ENCODE results near the gene HS2ST1. TPM values are rescaled to one million over a fixed set of nuclear protein-coding genes. Genes with fewer than 3 reads are reported as not detected.

Gene HS2ST1
- total RNA-seq, 2 experiments from 2014 or later: 13.9 to 17.0 TPM

DNA sequence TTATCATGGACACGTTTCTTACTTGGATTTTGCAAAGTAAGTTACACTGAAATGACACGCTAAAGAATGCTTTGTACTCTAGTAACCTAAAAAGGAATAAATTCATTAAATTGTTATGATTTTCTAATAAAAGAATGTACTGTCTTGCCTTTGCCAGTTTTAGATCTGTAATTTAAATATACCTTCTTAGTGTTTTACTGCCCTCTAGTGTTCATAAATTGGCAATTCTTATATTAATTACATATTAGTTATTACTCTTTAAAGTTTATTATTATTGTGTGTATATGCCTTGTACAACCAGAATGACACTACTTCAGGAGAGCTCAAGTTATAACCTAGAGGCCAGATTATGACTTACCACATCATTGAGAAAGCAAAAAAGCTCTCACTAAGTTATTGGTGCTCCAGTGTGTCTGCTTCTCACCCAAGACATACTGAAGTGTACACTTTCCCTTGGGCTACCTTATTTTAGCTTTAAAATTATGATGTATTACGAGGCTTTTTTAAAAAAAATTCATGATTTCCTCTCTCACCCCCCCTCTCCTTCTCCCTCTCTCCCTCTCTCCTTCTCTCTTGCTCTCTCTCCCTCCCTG is 169.9 kb downstream of the HS2ST1 start:
- Mint-ChIP-seq H3K9me3 (ENCODE audit: low read depth) (no peaks in the 10 kb centered on the region), H3K27me3 (no peaks in the 10 kb centered on the region), H3K36me3 (no peaks in the 10 kb centered on the region), H3K27ac (no peak overlapping the region), H3K4me1 (peaks cover 6% of the 10 kb centered on the region), H3K4me3 (no peak overlapping the region)
- ATAC-seq: no peak
- DNase-seq: no peak
- CTCF ChIA-PET: interaction anchor here (0.8 to 4.8 kb wide), 14 partner anchors 9 to 379 kb away, joined by 3 to 41 read pairs (median 4); partner anchors contain the start of genes HS2ST1 and SELENOF

DNA sequence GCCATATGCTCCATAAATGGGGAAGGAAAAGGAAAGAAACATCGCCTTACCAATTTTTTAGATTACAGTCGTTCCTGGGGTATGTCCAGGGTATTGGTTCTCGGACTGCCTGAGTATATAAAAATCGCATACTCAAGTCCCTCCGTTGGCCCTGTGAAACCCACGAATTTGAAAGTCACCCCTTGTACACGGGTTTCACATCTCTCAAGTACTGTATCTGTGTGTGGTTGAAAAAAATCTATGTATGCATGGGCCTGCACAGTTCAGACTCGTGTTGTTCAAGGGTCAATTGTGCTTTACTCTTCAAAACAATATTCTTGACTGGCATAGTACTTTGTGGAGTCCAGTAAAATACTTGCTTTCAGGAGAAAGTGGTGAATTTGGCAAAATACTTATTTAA is 171.7 kb downstream of the HS2ST1 start:
- Mint-ChIP-seq H3K4me1 (peaks cover 12% of the 10 kb centered on the region), H3K9me3 (ENCODE audit: low read depth) (no peaks in the 10 kb centered on the region), H3K27me3 (no peaks in the 10 kb centered on the region), H3K4me3 (no peak overlapping the region), H3K36me3 (no peaks in the 10 kb centered on the region), H3K27ac (no peak overlapping the region)
- CTCF ChIA-PET: interaction anchor here (4.8 kb wide), 1 partner anchor 253 kb away, joined by 41 read pairs; no protein-coding TSS in a partner anchor
- ATAC-seq (no peak), DNase-seq (no peak)

DNA sequence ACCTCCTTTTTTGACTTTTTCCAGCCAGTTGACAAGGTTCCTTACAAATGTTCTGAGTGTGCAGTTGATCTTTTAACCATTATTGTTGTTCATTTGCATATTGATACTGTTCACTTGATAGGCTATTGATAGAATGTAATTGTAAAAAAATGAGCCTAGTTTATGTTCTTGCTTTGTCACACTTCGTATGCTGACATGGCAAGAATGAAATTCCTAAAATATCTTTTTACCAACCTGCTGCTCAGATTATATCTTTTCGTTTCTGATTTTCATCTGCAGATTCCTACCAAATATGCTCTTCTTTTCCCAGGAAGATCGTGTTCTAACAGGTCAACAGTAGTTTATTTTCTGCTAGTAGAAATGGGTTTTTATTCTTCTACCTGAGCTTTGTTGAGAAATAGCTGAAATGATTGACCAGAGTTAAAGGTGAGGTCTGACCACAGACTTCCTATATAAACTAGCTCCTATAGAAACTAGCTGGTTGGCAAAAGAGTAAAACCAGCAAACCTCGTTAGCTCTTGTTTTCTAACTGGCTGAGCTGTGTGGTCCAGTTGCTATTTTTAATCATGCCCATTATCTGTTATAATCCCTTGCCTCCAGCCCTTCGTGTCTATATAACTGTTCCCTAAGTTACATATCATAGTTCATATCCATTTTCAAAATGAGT is 174.8 kb downstream of the HS2ST1 start:
- DNase-seq: no peak
- CTCF ChIA-PET: interaction anchor here (0.6 kb wide), 1 partner anchor 74 kb away, joined by 3 read pairs; no protein-coding TSS in a partner anchor
- Mint-ChIP-seq H3K27ac (no peak overlapping the region), H3K36me3 (no peaks in the 10 kb centered on the region), H3K4me1 (peaks cover 15% of the 10 kb centered on the region), H3K4me3 (no peak overlapping the region), H3K9me3 (ENCODE audit: low read depth) (no peaks in the 10 kb centered on the region), H3K27me3 (no peaks in the 10 kb centered on the region)
- no peak for ATAC-seq

DNA sequence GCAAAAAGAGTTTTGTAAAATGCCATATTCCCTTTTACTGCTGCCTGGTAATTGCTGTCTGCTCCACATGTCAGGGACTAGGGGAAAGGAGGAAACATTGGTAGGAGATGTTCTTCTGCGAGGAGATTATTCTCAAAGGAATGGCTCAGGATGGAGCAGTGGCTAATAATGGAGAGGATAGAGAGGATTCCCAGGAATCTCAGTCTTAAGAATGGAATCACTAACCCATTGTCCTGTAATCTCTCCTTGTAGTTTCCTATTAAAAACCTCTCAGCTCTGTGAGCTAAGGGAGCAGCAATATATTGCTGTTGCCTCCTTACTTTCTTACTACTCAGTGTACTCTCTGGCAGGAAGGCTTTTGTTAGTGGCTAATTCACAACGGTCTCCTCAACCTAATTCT is 175.4 kb downstream of the HS2ST1 start:
- no peaks in the 10 kb centered on the region for H3K27me3 Mint-ChIP-seq
- H3K9me3 Mint-ChIP-seq (ENCODE audit: low read depth): no peaks in the 10 kb centered on the region
- DNase-seq (no peak), ATAC-seq (no peak)
- peaks cover 15% of the 10 kb centered on the region for H3K4me1 Mint-ChIP-seq
- CTCF ChIA-PET: interaction anchor here (0.6 kb wide), 1 partner anchor 75 kb away, joined by 3 read pairs; no protein-coding TSS in a partner anchor
- no peak overlapping the region for H3K4me3 Mint-ChIP-seq
- no peaks in the 10 kb centered on the region for H3K36me3 Mint-ChIP-seq
- H3K27ac Mint-ChIP-seq: no peak overlapping the region

DNA sequence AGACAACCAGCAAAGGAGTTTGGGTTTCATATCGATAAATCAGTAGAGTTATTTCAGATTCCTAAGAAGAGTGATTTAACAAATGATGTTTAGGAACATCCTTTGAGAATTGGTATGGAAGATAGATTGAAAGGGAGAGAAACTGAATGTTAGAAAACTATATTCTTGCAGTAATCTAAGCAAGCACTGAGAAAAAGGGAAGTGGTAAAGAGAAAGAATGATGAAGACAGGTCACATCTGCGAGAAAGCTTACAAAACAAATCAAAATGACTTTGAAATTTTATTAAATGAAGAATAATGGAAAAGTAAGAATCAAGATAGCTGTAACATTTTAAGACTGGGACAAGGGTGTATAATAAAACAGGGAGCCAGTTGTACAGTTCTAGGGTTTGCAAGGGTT is 177.0 kb downstream of the HS2ST1 start:
- Mint-ChIP-seq H3K4me3 (no peak overlapping the region), H3K36me3 (no peaks in the 10 kb centered on the region), H3K4me1 (peaks cover 15% of the 10 kb centered on the region), H3K27ac (no peak overlapping the region), H3K9me3 (ENCODE audit: low read depth) (no peaks in the 10 kb centered on the region), H3K27me3 (no peaks in the 10 kb centered on the region)
- CTCF ChIA-PET: interaction anchor here (0.8 kb wide), 1 partner anchor 264 kb away, joined by 3 read pairs; no protein-coding TSS in a partner anchor
- no peak for DNase-seq
- ATAC-seq: no peak

DNA sequence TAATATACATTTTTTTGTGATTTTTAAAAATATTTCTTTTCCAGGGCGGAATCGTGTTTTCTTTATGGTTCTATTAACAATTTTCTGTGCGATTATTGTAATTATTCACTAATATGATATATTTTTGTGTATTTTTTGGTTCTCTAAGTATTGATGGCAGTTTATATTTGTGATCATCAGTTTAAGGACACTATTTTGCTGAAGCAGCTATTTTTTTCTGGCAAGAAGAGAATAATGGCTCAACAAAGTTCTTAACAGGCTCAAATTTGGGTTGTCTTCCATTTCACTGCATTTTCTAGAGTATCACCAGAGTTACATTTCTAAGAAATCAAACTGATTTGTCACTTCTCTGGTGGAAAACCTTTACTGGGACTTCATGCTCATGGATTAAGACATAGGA is 178.4 kb downstream of the HS2ST1 start:
- H3K27me3 Mint-ChIP-seq: no peaks in the 10 kb centered on the region
- ATAC-seq: no peak
- no peak for DNase-seq
- peaks cover 15% of the 10 kb centered on the region for H3K4me1 Mint-ChIP-seq
- no peaks in the 10 kb centered on the region for H3K9me3 Mint-ChIP-seq (ENCODE audit: low read depth)
- no peak overlapping the region for H3K27ac Mint-ChIP-seq
- CTCF ChIA-PET: no interaction called here
- H3K36me3 Mint-ChIP-seq: no peaks in the 10 kb centered on the region
- no peak overlapping the region for H3K4me3 Mint-ChIP-seq

DNA sequence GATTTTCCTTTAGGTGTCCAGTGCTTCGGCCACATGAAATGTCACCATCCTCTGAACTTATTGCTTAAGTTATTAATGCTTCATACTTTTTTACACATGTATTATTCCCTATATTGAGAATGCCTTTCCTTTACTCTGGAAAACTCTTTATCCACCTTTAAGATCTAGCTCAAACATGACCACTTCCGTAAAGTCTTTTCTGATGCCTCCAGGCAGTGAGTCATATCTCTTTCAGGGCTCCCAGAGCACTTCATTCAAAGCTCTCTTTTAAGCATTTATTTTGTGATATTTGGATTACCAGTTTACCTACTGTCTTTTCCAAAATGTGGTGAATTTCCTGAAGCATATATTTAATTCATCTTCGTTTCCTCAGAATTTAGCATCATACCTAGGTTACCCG is 178.9 kb downstream of the HS2ST1 start:
- CTCF ChIA-PET: no interaction called here
- Mint-ChIP-seq H3K27me3 (no peaks in the 10 kb centered on the region), H3K4me1 (peaks cover 15% of the 10 kb centered on the region), H3K4me3 (no peak overlapping the region), H3K9me3 (ENCODE audit: low read depth) (no peaks in the 10 kb centered on the region), H3K36me3 (no peaks in the 10 kb centered on the region), H3K27ac (no peak overlapping the region)
- DNase-seq (no peak), ATAC-seq (no peak)

DNA sequence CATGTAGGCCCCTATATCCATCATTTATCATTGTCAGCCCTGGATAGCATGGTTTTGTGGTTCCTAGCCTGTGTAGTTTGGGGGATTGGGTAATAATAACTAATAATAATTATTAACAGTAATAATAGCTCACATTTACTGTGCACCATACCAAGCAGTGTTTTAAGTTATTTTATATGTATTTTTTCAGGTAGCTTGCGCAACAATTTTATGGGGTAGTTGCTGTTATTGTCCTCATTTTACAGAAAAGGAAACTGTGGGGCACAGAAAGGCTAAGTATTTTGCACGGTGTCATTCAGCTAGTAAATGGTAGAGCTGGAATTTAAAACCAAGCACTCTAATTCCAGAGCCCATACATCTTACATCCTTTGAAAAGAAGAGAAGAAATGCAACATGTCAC is 179.8 kb downstream of the HS2ST1 start:
- ATAC-seq (no peak), DNase-seq (no peak)
- no peak overlapping the region for H3K27ac Mint-ChIP-seq
- H3K4me3 Mint-ChIP-seq: no peak overlapping the region
- peaks cover 2% of the 10 kb centered on the region for H3K36me3 Mint-ChIP-seq
- H3K9me3 Mint-ChIP-seq (ENCODE audit: low read depth): no peaks in the 10 kb centered on the region
- CTCF ChIA-PET: no interaction called here
- H3K4me1 Mint-ChIP-seq: peaks cover 9% of the 10 kb centered on the region
- H3K27me3 Mint-ChIP-seq: no peaks in the 10 kb centered on the region

DNA sequence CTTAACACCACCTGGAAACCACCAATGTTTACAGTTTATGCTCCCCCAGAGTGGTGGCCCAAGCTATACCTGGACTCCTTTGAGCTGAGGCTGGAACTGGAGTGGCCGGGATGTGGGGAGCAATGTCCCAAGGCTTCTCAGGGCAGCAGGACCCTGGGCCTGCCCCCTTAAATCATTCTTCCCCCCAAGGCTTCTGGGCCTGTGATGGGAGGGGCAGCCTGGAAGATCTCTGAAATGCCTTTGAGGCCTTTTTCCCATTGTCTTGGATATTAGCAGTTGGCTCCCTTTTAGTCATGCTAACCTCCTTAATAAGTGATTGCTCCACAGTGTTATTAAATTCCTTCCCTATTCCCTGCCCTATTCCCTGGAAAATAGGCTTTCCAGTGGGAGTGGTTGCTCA is 185.8 kb downstream of the HS2ST1 start:
- ATAC-seq: no peak
- Mint-ChIP-seq H3K9me3 (ENCODE audit: low read depth) (peaks cover 2% of the 10 kb centered on the region), H3K4me3 (no peak overlapping the region), H3K27ac (no peak overlapping the region), H3K27me3 (no peaks in the 10 kb centered on the region), H3K36me3 (peaks cover 15% of the 10 kb centered on the region), H3K4me1 (no peaks in the 10 kb centered on the region)
- DNase-seq: no peak
- CTCF ChIA-PET: interaction anchor here (1.5 kb wide), 1 partner anchor 23 kb away, joined by 3 read pairs; no protein-coding TSS in a partner anchor

DNA sequence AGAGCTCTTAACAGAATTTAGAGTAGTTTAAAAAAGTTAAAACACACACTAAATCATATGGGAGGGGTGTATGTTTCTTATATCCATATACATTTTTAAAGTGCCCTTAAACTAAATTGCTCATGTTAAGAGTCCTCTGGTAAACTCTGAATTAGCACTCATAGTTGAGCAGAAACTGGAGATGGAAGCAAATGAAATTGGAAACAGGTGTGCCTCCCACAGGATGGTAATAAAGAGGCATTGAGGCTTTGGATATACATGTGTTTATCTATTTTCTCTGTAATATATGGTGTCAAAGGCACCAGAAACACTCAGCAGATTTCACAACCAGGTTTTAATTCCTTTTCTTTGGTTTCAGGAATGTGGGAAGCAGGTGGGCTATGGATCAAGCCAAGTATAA is 188.6 kb downstream of the HS2ST1 start:
- Mint-ChIP-seq H3K27me3 (no peaks in the 10 kb centered on the region), H3K27ac (no peak overlapping the region)

DNA sequence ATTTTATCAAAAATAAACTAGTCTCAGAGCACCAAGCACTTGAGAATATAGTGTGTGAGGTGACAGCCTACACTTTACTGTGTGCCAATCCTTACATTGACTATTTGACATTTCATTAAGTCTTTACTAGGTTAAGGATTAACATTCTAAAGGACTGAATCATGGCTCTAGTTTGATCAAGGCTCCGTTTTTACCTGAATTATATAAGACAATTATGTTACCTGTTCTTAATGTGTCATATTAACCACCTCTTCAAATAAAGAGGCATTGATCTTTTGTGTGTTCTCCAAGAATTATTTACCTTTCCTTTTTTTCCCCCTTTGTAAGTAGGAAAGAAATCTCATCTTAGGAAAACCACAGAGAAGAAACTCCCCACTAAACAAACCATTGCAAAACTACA is 189.7 kb downstream of the HS2ST1 start:
- DNase-seq (no peak), ATAC-seq (no peak)
- peaks cover 2% of the 10 kb centered on the region for H3K9me3 Mint-ChIP-seq (ENCODE audit: low read depth)
- H3K4me1 Mint-ChIP-seq: no peaks in the 10 kb centered on the region
- H3K27ac Mint-ChIP-seq: no peak overlapping the region
- no peak overlapping the region for H3K4me3 Mint-ChIP-seq
- CTCF ChIA-PET: no interaction called here
- no peaks in the 10 kb centered on the region for H3K27me3 Mint-ChIP-seq
- peaks cover 14% of the 10 kb centered on the region for H3K36me3 Mint-ChIP-seq

More for the DNA sequence above, 188.6 kb downstream of the HS2ST1 start:
- CTCF ChIA-PET: no interaction called here
- no peak overlapping the region for H3K4me3 Mint-ChIP-seq
- no peaks in the 10 kb centered on the region for H3K4me1 Mint-ChIP-seq
- ATAC-seq (no peak), DNase-seq (no peak)
- peaks cover 15% of the 10 kb centered on the region for H3K36me3 Mint-ChIP-seq
- H3K9me3 Mint-ChIP-seq (ENCODE audit: low read depth): peaks cover 2% of the 10 kb centered on the region

DNA sequence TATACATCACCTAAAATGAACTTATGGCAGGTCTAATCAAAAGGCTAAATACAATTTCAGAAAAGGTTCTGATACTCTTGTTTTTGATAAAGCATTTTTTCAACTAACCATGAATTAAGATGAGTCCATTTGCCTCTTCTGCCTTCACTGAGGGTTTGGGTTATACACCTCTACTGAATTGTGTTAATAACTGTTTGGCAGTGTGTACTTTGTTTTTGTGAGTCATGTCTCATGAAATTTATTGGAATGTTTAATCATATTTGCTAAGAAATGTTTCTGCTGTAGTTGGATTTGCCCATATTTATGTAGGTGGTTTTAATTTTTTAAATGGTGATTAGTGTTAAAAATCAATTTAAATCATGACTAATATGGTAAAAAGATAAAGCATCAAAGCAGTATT is 190.5 kb downstream of the HS2ST1 start:
- H3K36me3 Mint-ChIP-seq: peaks cover 9% of the 10 kb centered on the region
- CTCF ChIA-PET: no interaction called here
- H3K9me3 Mint-ChIP-seq (ENCODE audit: low read depth): peaks cover 2% of the 10 kb centered on the region
- no peaks in the 10 kb centered on the region for H3K4me1 Mint-ChIP-seq
- no peak overlapping the region for H3K27ac Mint-ChIP-seq
- H3K4me3 Mint-ChIP-seq: no peak overlapping the region
- H3K27me3 Mint-ChIP-seq: no peaks in the 10 kb centered on the region
- no peak for DNase-seq
- no peak for ATAC-seq

DNA sequence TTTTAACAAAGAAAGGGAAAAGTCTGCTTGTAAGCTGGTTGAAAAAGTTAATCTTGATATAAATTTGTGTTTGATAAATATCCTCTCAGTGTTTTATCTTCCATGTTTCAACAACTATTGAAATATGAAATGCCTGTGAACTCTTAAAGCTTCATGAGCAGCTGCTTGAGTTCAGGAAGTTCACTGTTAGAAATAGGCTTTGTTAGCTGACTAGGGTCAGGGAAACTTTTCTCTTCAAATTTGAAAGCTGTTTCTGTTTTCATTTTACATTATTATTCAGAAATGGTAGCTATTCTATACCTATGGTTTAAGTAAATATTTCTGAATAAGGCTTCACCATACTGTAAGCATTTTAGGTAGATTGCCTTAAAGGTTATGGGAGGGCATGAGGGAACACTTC is 191.7 kb downstream of the HS2ST1 start:
- Mint-ChIP-seq H3K4me3 (no peak overlapping the region), H3K27ac (no peak overlapping the region), H3K27me3 (no peaks in the 10 kb centered on the region), H3K36me3 (peaks cover 8% of the 10 kb centered on the region), H3K4me1 (no peaks in the 10 kb centered on the region), H3K9me3 (ENCODE audit: low read depth) (no peaks in the 10 kb centered on the region)
- ATAC-seq (no peak), DNase-seq (no peak)
- CTCF ChIA-PET: interaction anchor here (1.3 kb wide), 1 partner anchor 24 kb away, joined by 3 read pairs; no protein-coding TSS in a partner anchor

DNA sequence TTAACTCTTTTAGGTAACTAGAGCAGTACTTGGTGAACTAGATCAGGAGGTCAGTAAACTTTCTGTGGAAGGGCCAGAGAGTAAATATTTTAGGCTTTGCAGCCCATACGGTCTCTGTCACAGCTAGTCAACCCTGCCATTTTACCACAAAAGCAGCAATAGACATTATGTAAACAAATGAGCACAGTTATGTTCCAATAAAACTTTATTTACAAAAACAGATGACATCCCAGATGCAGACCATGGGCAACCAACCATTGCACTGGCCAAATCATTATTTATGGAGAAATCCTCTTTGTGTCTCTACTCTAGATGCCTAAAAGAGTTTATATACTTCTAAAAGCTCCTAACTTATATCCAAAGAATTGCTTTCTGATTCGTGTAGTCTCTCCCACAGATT is 192.4 kb downstream of the HS2ST1 start:
- Mint-ChIP-seq H3K9me3 (ENCODE audit: low read depth) (no peaks in the 10 kb centered on the region), H3K36me3 (peaks cover 3% of the 10 kb centered on the region), H3K27ac (no peak overlapping the region), H3K4me1 (no peaks in the 10 kb centered on the region), H3K4me3 (no peak overlapping the region), H3K27me3 (no peaks in the 10 kb centered on the region)
- CTCF ChIA-PET: interaction anchor here (1.3 kb wide), 1 partner anchor 25 kb away, joined by 3 read pairs; no protein-coding TSS in a partner anchor
- ATAC-seq (no peak), DNase-seq (no peak)
